PC-3 (cell line): Measurements from ENCODE around the gene INTS1. TPM values are rescaled to one million over a fixed set of nuclear protein-coding genes. Genes with fewer than 3 reads are reported as not detected.
A peak's percentile ranks its signal among the peaks of the same experiment; 100 is the strongest.

Experiments used
- ATAC-seq: fragments of 200-7000 bp; cut with Tn5 transposase; 2 replicates; pipeline ENCODE4 v1.9.1; 2020; ENCODE audit warnings: mild to moderate bottlenecking, moderate library complexity
- BruUV-seq: library from RNA; stranded (reverse); fragments of 400-500 nt; replicated peaks from 2 replicates; lab custom pipeline; 2021; lab: Mats Ljungman, UMichigan
- CTCF ChIA-PET: fragments of 300-600 bp; sonication (Branson Sonifier 250); formaldehyde crosslinking; loops from one replicate; lab custom pipeline; 2022; ENCODE audit warnings: antibody characterized with exemption; lab: Charles Lee
- POLR2A ChIA-PET: fragments of 300-600 bp; sonication (Branson Sonifier 250); formaldehyde crosslinking; loops from one replicate; lab custom pipeline; 2022; ENCODE audit warnings: antibody characterized with exemption; ENCODE audit not compliant: unreplicated experiment; lab: Charles Lee
- DNase-seq: peaks from one replicate; pipeline ENCODE4 v3.0.0-alpha.2; 2015
- H2AFZ ChIP-seq: fragments of 300-600 bp; sonication (generic); 2 replicates; pipeline ENCODE4 v1.6.0; 2016; ENCODE audit warnings: antibody characterized with exemption, low read length
- H3F3A ChIP-seq: fragments of 300-600 bp; sonication (generic); one replicate; pipeline ENCODE4 v1.6.0; 2017; ENCODE audit warnings: antibody characterized with exemption, low read length, control low read depth, mild to moderate bottlenecking; ENCODE audit not compliant: unreplicated experiment
- H3K27ac ChIP-seq: fragments of 300-600 bp; sonication (generic); 2 replicates; pipeline ENCODE4 v1.5.1; 2016; ENCODE audit warnings: mild to moderate bottlenecking, low read length
- H3K27me3 ChIP-seq: fragments of 300-600 bp; sonication (generic); 2 replicates; pipeline ENCODE4 v1.6.1; 2016; ENCODE audit warnings: low read length, mixed read lengths
- H3K36me3 ChIP-seq: fragments of 300-600 bp; sonication (generic); 2 replicates; pipeline ENCODE4 v1.6.1; 2016; ENCODE audit warnings: low read depth, mixed run types, low read length, mixed read lengths
- H3K4me1 ChIP-seq: fragments of 300-600 bp; sonication (generic); 2 replicates; pipeline ENCODE4 v1.5.1; 2016; ENCODE audit warnings: low read length; ENCODE audit not compliant: insufficient read depth
- H3K4me2 ChIP-seq: fragments of 300-600 bp; sonication (generic); 2 replicates; pipeline ENCODE4 v1.6.0; 2016; ENCODE audit warnings: low read length
- H3K4me3 ChIP-seq: fragments of 300-600 bp; sonication (generic); 2 replicates; pipeline ENCODE4 v1.5.1; 2016; ENCODE audit warnings: mild to moderate bottlenecking, low read length, mixed read lengths
- H3K79me2 ChIP-seq: fragments of 300-600 bp; sonication (generic); 2 replicates; pipeline ENCODE4 v1.6.1; 2017; ENCODE audit warnings: low read length, mixed read lengths
- H3K9ac ChIP-seq: fragments of 300-600 bp; sonication (generic); 2 replicates; pipeline ENCODE4 v1.6.0; 2016; ENCODE audit warnings: mild to moderate bottlenecking, low read length
- H3K9me2 ChIP-seq: fragments of 300-600 bp; sonication (generic); replicated peaks from 2 replicates; pipeline ENCODE4 v1.6.1; 2016; ENCODE audit warnings: mixed run types, low read length, mixed read lengths
- H3K9me3 ChIP-seq: fragments of 300-600 bp; sonication (generic); 2 replicates; pipeline ENCODE4 v1.6.1; 2016; ENCODE audit warnings: low read length, mixed read lengths
- H4K20me1 ChIP-seq: fragments of 300-600 bp; sonication (generic); 2 replicates; pipeline ENCODE4 v1.6.1; 2016; ENCODE audit warnings: low read length, mixed read lengths
- CTCF ChIP-seq: fragments of 300-600 bp; sonication (generic); conservative IDR thresholded peaks from 2 replicates; pipeline ENCODE4 v1.5.1; 2017; ENCODE audit warnings: antibody characterized with exemption, low read depth, mild to moderate bottlenecking, low read length
- EZH2 ChIP-seq: fragments of 300-600 bp; sonication (generic); IDR thresholded peaks from one replicate; pipeline ENCODE4 v1.6.1; 2017; ENCODE audit warnings: antibody characterized with exemption, mild to moderate bottlenecking, low read length; ENCODE audit not compliant: unreplicated experiment
- EZH2phosphoT487 ChIP-seq: fragments of 300-600 bp; sonication (generic); IDR thresholded peaks from 2 replicates; pipeline ENCODE4 v1.6.1; 2018; ENCODE audit warnings: mild to moderate bottlenecking, antibody characterized with exemption, low read length, borderline replicate concordance
- intact Hi-C: fragments of 100-400 bp; cut with micrococcal nuclease; formaldehyde crosslinking; loops from 2 replicates; pipeline ENCODE4 v1.9.0; 2023
- total RNA-seq: library from RNA; depleted of rRNA; stranded (reverse); fragments of >200 nt; gene quantifications from 2 replicates; pipeline ENCODE4 v1.2.3, GENCODE V29; 2014

INTS1 gene
- total RNA-seq, 1 experiment from 2014 or later = 62.9 TPM

- H4K20me1 ChIP-seq = peaks cover 19% of the 10 kb centered on the region
- H3K4me2 ChIP-seq = no peak overlapping the region
- no peak for ATAC-seq
- POLR2A ChIA-PET = no interaction called here
- no peak overlapping the region for H2AFZ ChIP-seq
- H3K4me3 ChIP-seq = no peak overlapping the region
- H3K9me3 ChIP-seq = no peaks in the 10 kb centered on the region
- CTCF ChIA-PET = no interaction called here
- no peaks in the 10 kb centered on the region for H3K27me3 ChIP-seq
- H3K27ac ChIP-seq = no peak overlapping the region
- no peaks in the 10 kb centered on the region for H3K9me2 ChIP-seq
- TF ChIP-seq EZH2 = no peak
- TF ChIP-seq EZH2phosphoT487 = no peak
- TF ChIP-seq CTCF = no peak
- peaks cover 20% of the 10 kb centered on the region; the same call in 1 of the 2 replicates for H3K4me1 ChIP-seq
- BruUV-seq = no TSS peak
- no peaks in the 10 kb centered on the region for H3K36me3 ChIP-seq
- H3K9ac ChIP-seq = no peak overlapping the region
- intact Hi-C loops = no loop called here
- no peaks in the 10 kb centered on the region for H3F3A ChIP-seq
- DNase-seq = no peak
- H3K79me2 ChIP-seq = peaks cover 23% of the 10 kb centered on the region
Observed at GRCh38 chr7:1461646-1462375, 42.4 kb downstream of the INTS1 start.

GRCh38 chr7:1460821-1461645 is 43.2 kb downstream of the INTS1 start:
- Histone ChIP-seq H2AFZ (no peak overlapping the region), H3K4me3 (no peak overlapping the region), H3K79me2 (peaks cover 29% of the 10 kb centered on the region), H3K9me2 (no peaks in the 10 kb centered on the region), H3K9me3 (no peaks in the 10 kb centered on the region), H3K9ac (no peak overlapping the region), H3K27ac (no peak overlapping the region), H3F3A (no peaks in the 10 kb centered on the region), H3K4me2 (0 out of 2 replicates have a peak overlapping the region, but pooled peaks have one; percentile 19), H3K36me3 (no peaks in the 10 kb centered on the region), H3K4me1 (peaks cover 23% of the 10 kb centered on the region), H4K20me1 (peaks cover 21% of the 10 kb centered on the region), H3K27me3 (no peaks in the 10 kb centered on the region)
- peak; percentile 34 for DNase-seq
- TF ChIP-seq EZH2phosphoT487 = no peak
- no peak for TF ChIP-seq CTCF
- TF ChIP-seq EZH2 = no peak
- ATAC-seq = no peak
- BruUV-seq = no TSS peak
- CTCF ChIA-PET = no interaction called here
- intact Hi-C loops = no loop called here
- POLR2A ChIA-PET = interaction anchor here (0.5 kb wide), 1 partner anchor 1119 kb away, joined by 16 read pairs; no protein-coding TSS in a partner anchor
